HCT116 (cell line): ENCODE results near the gene TPRG1L. TPM values are rescaled to one million over a fixed set of nuclear protein-coding genes. Genes with fewer than 3 reads are reported as not detected.

ENCODE experiments used
- ATAC-seq: fragments of 200-7000 bp; cut with Tn5 transposase; 2 replicates; pipeline ENCODE4 v1.9.1; 2020; ENCODE audit warnings: mild to moderate bottlenecking, moderate library complexity
- BruUV-seq: library from RNA; stranded (reverse); fragments of 400-500 nt; replicated peaks from 2 replicates; lab custom pipeline; 2021; lab: Mats Ljungman, UMichigan
- CTCF ChIA-PET: fragments of 300-600 bp; sonication (Branson Sonifier 250); formaldehyde crosslinking; loops from one replicate; lab custom pipeline; 2021; ENCODE audit warnings: antibody characterized with exemption; lab: Charles Lee
- POLR2A ChIA-PET: fragments of 300-600, 350-600 bp; sonication (Branson Sonifier 250); formaldehyde crosslinking; loops from one replicate; lab custom pipeline; 2021; ENCODE audit warnings: antibody characterized with exemption; lab: Charles Lee
- RAD21 ChIA-PET, 2 experiments: fragments of 300-600 bp; sonication (Branson Sonifier 250); formaldehyde crosslinking; loops; one replicate each; lab custom pipeline; 2023; ENCODE audit warnings: low total read pairs in 2 of 2; ENCODE audit not compliant: uncharacterized antibody in 2 of 2, unreplicated experiment in 2 of 2, low non-redundant PET in 1 of 2; lab: Charles Lee
- DNase-seq: peaks from one replicate; pipeline ENCODE4 v3.0.0-alpha.2; 2010; ENCODE audit warnings: low read depth, low spot score
- H2AFZ ChIP-seq: fragments of 200-600 bp; shearing (Covaris generic), sonication (generic); 2 replicates; pipeline ENCODE4 v1.6.1; 2017; ENCODE audit warnings: low read depth, mixed run types, mixed read lengths, antibody characterized with exemption, low read length; ENCODE audit not compliant: poor library complexity, severe bottlenecking
- H3K27ac ChIP-seq: 2 replicates; pipeline ENCODE4 v1.5.1; 2012; ENCODE audit warnings: low read depth, low read length
- H3K27me3 ChIP-seq: fragments of 200-600 bp; sonication (generic); 2 replicates; pipeline ENCODE4 v1.6.1; 2016; ENCODE audit warnings: mixed run types, low read length, mixed read lengths; ENCODE audit not compliant: insufficient read depth
- H3K36me3 ChIP-seq, 2 experiments: fragments of 200-500 bp in 1 of 2; fragments of 200-600 bp in 1 of 2; sonication (Bioruptor generic) in 1 of 2; sonication (generic) in 1 of 2; 2 replicates each; pipeline versions ENCODE4 v1.5.1 to v1.6.1; 2014 to 2016; ENCODE audit warnings: low read length in 2 of 2, inconsistent platforms in 1 of 2, mixed read lengths in 1 of 2, mixed run types in 1 of 2; ENCODE audit not compliant: insufficient read depth in 2 of 2, control insufficient read depth in 1 of 2
- H3K4me1 ChIP-seq, 2 experiments: fragments of 200-600 bp in 1 of 2; sonication (generic) in 1 of 2; 2 replicates each; pipeline versions ENCODE4 v1.5.1 to v1.6.1; 2012 to 2017; ENCODE audit warnings: low read length in 2 of 2, inconsistent platforms in 1 of 2, mild to moderate bottlenecking in 1 of 2, mixed read lengths in 1 of 2, mixed run types in 1 of 2, moderate library complexity in 1 of 2; ENCODE audit not compliant: insufficient read depth in 2 of 2, control insufficient read depth in 1 of 2
- H3K4me2 ChIP-seq: fragments of 200-600 bp; sonication (generic); 2 replicates; pipeline ENCODE4 v1.6.1; 2017; ENCODE audit warnings: mixed run types, low read length, mixed read lengths
- H3K4me3 ChIP-seq, 2 experiments: fragments of 200-600 bp in 1 of 2; sonication (generic) in 1 of 2; replicated peaks in 1 of 2; 2 replicates each; pipeline ENCODE4 v1.5.1; 2011 to 2016; ENCODE audit warnings: low read length in 2 of 2, control low read depth in 1 of 2, low read depth in 1 of 2, mild to moderate bottlenecking in 1 of 2, mixed read lengths in 1 of 2, mixed run types in 1 of 2
- H3K79me2 ChIP-seq: fragments of 200-600 bp; sonication (generic); 2 replicates; pipeline ENCODE4 v1.6.1; 2017; ENCODE audit warnings: mild to moderate bottlenecking, mixed run types, low read length, moderate library complexity, mixed read lengths; ENCODE audit not compliant: insufficient read depth
- H3K9ac ChIP-seq: fragments of 200-600 bp; sonication (generic); 2 replicates; pipeline ENCODE4 v1.6.1; 2016; ENCODE audit warnings: low read length, mixed read lengths
- H3K9me2 ChIP-seq: fragments of 200-600 bp; sonication (generic), shearing (Covaris generic); 2 replicates; pipeline ENCODE4 v1.6.1; 2017; ENCODE audit warnings: mixed run types, mild to moderate bottlenecking, moderate library complexity; ENCODE audit not compliant: insufficient read depth
- H3K9me3 ChIP-seq, 2 experiments: fragments of 200-500 bp in 1 of 2; fragments of 200-600 bp in 1 of 2; sonication (Bioruptor generic) in 1 of 2; sonication (generic) in 1 of 2; 2 replicates each; pipeline ENCODE4 v1.6.1; 2014 to 2017; ENCODE audit warnings: low read length in 2 of 2, mixed read lengths in 2 of 2, inconsistent platforms in 1 of 2, low read depth in 1 of 2, mild to moderate bottlenecking in 1 of 2, mixed run types in 1 of 2, moderate library complexity in 1 of 2; ENCODE audit not compliant: control insufficient read depth in 1 of 2, insufficient read depth in 1 of 2
- H4K20me1 ChIP-seq: fragments of 200-600 bp; sonication (generic), shearing (Covaris generic); 2 replicates; pipeline ENCODE4 v1.6.1; 2017; ENCODE audit warnings: mixed run types, mild to moderate bottlenecking, moderate library complexity; ENCODE audit not compliant: insufficient read depth
- CBX3 ChIP-seq: IDR thresholded peaks from 2 replicates; pipeline ENCODE4 v1.6.1; 2012; ENCODE audit warnings: low read depth
- CTCF ChIP-seq, 3 experiments: fragments of 200-600 bp in 1 of 3; sonication (generic) in 1 of 3; IDR thresholded peaks in 2 of 3; conservative IDR thresholded peaks in 1 of 3; 2 replicates each; pipeline ENCODE4 v1.5.1; 2012 to 2017; ENCODE audit warnings: low read depth in 2 of 3, low read length in 2 of 3, antibody characterized with exemption in 1 of 3, borderline replicate concordance in 1 of 3, control low read depth in 1 of 3, mild to moderate bottlenecking in 1 of 3, mixed read lengths in 1 of 3, mixed run types in 1 of 3, moderate library complexity in 1 of 3; ENCODE audit not compliant: insufficient read depth in 1 of 3
- EGR1 ChIP-seq: IDR thresholded peaks from 2 replicates; pipeline ENCODE4 v1.6.1; 2012; ENCODE audit warnings: low read depth
- EZH2 ChIP-seq: fragments of 200-600 bp; sonication (generic); IDR thresholded peaks from 2 replicates; pipeline ENCODE4 v1.6.1; 2017; ENCODE audit warnings: antibody characterized with exemption, mixed run types
- EZH2phosphoT487 ChIP-seq: fragments of 200-600 bp; IDR thresholded peaks from 2 replicates; pipeline ENCODE4 v1.6.1; 2018; ENCODE audit warnings: antibody characterized with exemption, borderline replicate concordance
- FOSL1 ChIP-seq: IDR thresholded peaks from 2 replicates; pipeline ENCODE4 v1.6.1; 2012; ENCODE audit warnings: low read depth
- MAX ChIP-seq: IDR thresholded peaks from 2 replicates; pipeline ENCODE4 v1.6.1; 2012
- POLR2A ChIP-seq: IDR thresholded peaks from 2 replicates; pipeline ENCODE4 v1.7.0; 2011; ENCODE audit warnings: borderline replicate concordance; ENCODE audit not compliant: insufficient read depth, insufficient read length; ENCODE audit errors: extremely low read depth
- POLR2AphosphoS5 ChIP-seq: IDR thresholded peaks from 2 replicates; pipeline ENCODE4 v1.6.1; 2011; ENCODE audit warnings: mild to moderate bottlenecking, low read depth, low read length, moderate library complexity
- SIN3A ChIP-seq: IDR thresholded peaks from 2 replicates; pipeline ENCODE4 v1.6.1; 2012; ENCODE audit warnings: low read depth
- TCF7L2 ChIP-seq: IDR thresholded peaks from 2 replicates; pipeline ENCODE4 v1.7.0; 2011; ENCODE audit warnings: borderline replicate concordance, inconsistent platforms; ENCODE audit not compliant: insufficient read depth, insufficient read length; ENCODE audit errors: extremely low read depth
- ZFX ChIP-seq: fragments of 450-650 bp; IDR thresholded peaks from 2 replicates; pipeline ENCODE4 v1.6.1; 2017
- ZNF274 ChIP-seq: fragments of 200-500 bp; sonication (Bioruptor generic); IDR thresholded peaks from 2 replicates; pipeline ENCODE4 v1.6.1; 2014; ENCODE audit warnings: mild to moderate bottlenecking, low read depth, low read length, inconsistent platforms
- intact Hi-C: fragments of 100-400 bp; cut with micrococcal nuclease; formaldehyde crosslinking; loops from 2 replicates; pipeline ENCODE4 v1.10.0; 2022
- total RNA-seq: library from RNA; stranded (reverse); gene quantifications from one replicate; pipeline ENCODE4 v1.2.1, GENCODE V29; 2021; ENCODE audit not compliant: unreplicated experiment
- TF ChIP-seq, protein P1 (sequence below): IDR thresholded peaks from 2 replicates; pipeline ENCODE4 v1.6.1; 2012; ENCODE audit warnings: low read depth
- TF ChIP-seq, protein P2 (sequence below): IDR thresholded peaks from 2 replicates; pipeline ENCODE4 v1.6.1; 2012

Gene TPRG1L
- total RNA-seq, 1 experiment from 2014 or later = 25.6 TPM

DNA sequence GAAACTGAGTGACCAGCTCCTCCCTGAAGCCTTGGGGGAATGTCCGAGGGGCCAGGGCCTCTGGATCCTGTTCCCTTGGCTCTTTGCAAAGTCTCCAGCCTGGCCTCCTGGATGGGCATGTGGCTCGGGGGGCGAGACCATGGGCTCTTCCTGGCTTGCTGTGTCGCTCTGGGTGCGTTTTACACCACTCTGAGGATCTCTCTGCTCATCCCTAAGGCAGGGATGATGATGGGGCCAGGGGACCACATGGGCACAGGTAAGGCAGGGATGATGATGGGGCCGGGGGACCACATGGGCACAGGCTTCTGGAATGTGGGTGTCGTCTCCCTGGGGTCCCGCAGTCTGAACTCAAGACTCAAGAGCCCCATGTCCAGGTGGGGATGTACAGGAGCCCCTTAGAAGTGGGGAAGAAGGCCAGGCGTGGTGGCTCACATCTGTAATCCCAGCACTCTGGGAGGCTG lies 45.2 kb downstream of the TPRG1L start:
- Histone ChIP-seq H3K4me1 (peaks cover 35 to 67% of the 10 kb centered on the region in 2 experiments), H3K79me2 (peaks cover 53% of the 10 kb centered on the region; the same call in 1 of the 2 replicates)
- CTCF ChIA-PET = no interaction called here

More for the DNA sequence above, 45.2 kb downstream of the TPRG1L start:
- ATAC-seq (no peak), DNase-seq (no peak)
- Histone ChIP-seq H4K20me1 (no peaks in the 10 kb centered on the region), H3K9me3 (no peaks in the 10 kb centered on the region), H3K36me3 (no peaks in the 10 kb centered on the region), H2AFZ (no peak overlapping the region), H3K9me2 (no peaks in the 10 kb centered on the region), H3K9ac (no peak overlapping the region), H3K27ac (no peak overlapping the region), H3K4me3 (no peak overlapping the region), H3K4me2 (peak overlapping the region; percentile 21; the same call in 1 of the 2 replicates), H3K27me3 (no peaks in the 10 kb centered on the region)
- no TSS peak for BruUV-seq
- ChIA-PET POLR2A (no interaction called here), RAD21 (no interaction called here)
- TF ChIP-seq EZH2phosphoT487 = no peak
- no peak for TF ChIP-seq POLR2AphosphoS5
- no peak for TF ChIP-seq ZNF274
- TF ChIP-seq, protein P1, sequence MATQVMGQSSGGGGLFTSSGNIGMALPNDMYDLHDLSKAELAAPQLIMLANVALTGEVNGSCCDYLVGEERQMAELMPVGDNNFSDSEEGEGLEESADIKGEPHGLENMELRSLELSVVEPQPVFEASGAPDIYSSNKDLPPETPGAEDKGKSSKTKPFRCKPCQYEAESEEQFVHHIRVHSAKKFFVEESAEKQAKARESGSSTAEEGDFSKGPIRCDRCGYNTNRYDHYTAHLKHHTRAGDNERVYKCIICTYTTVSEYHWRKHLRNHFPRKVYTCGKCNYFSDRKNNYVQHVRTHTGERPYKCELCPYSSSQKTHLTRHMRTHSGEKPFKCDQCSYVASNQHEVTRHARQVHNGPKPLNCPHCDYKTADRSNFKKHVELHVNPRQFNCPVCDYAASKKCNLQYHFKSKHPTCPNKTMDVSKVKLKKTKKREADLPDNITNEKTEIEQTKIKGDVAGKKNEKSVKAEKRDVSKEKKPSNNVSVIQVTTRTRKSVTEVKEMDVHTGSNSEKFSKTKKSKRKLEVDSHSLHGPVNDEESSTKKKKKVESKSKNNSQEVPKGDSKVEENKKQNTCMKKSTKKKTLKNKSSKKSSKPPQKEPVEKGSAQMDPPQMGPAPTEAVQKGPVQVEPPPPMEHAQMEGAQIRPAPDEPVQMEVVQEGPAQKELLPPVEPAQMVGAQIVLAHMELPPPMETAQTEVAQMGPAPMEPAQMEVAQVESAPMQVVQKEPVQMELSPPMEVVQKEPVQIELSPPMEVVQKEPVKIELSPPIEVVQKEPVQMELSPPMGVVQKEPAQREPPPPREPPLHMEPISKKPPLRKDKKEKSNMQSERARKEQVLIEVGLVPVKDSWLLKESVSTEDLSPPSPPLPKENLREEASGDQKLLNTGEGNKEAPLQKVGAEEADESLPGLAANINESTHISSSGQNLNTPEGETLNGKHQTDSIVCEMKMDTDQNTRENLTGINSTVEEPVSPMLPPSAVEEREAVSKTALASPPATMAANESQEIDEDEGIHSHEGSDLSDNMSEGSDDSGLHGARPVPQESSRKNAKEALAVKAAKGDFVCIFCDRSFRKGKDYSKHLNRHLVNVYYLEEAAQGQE = no peak
- TF ChIP-seq EZH2 = no peak
- TF ChIP-seq ZFX = no peak
- TF ChIP-seq CTCF (IDR thresholded peaks at IDR 0.05 in 2 of 3, conservative IDR thresholded peaks at IDR 0.05 in 1 of 3; ENCODE audit: borderline replicate concordance in 1 of 3, insufficient read depth in 1 of 3, low read depth in 2 of 3, low read length in 2 of 3) = no peak
- TF ChIP-seq MAX = no peak
- TF ChIP-seq SIN3A = no peak
- TF ChIP-seq TCF7L2 = no peak
- no peak for TF ChIP-seq POLR2A
- TF ChIP-seq FOSL1 = no peak
- TF ChIP-seq, protein P2, sequence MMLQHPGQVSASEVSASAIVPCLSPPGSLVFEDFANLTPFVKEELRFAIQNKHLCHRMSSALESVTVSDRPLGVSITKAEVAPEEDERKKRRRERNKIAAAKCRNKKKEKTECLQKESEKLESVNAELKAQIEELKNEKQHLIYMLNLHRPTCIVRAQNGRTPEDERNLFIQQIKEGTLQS = no peak
- no peak for TF ChIP-seq CBX3
- no peak for TF ChIP-seq EGR1
- intact Hi-C loops = loop anchor here (5.0 kb wide), 1 partner anchor 232 kb away; the partner anchor contains the start of gene C1orf174
